Fibroblast of the aortic adventitia (primary cell): Measurements from ENCODE around the gene MAD1L1. TPM values are rescaled to one million over a fixed set of nuclear protein-coding genes. Genes with fewer than 3 reads are reported as not detected.
"Not testable (repeated sequence)": the region's sequence is repeated elsewhere in the genome, so short reads cannot be mapped to it uniquely, and the experiment has no call there.

Experiments used
- DNase-seq: peaks from one replicate; pipeline ENCODE4 v3.0.0-alpha.2; 2010; ENCODE audit warnings: low read depth
- H3K4me3 ChIP-seq: 2 replicates; pipeline ENCODE4 v1.5.1; 2011; ENCODE audit warnings: low read depth, mild to moderate bottlenecking, control low read depth, low read length, moderate library complexity
- total RNA-seq: library from RNA; depleted of rRNA; stranded (reverse); fragments of >200 nt; gene quantifications from 2 replicates; pipeline ENCODE4 v1.2.3, GENCODE V29; 2012; ENCODE audit warnings: low replicate concordance
- TF ChIP-seq, protein P1 (sequence below): IDR thresholded peaks from 2 replicates; pipeline ENCODE4 v1.5.1; 2011; ENCODE audit warnings: mild to moderate bottlenecking, low read length, control low read depth, inconsistent platforms; ENCODE audit not compliant: insufficient read depth

The MAD1L1 gene
- total RNA-seq, 1 donor: 22.9 TPM

DNA sequence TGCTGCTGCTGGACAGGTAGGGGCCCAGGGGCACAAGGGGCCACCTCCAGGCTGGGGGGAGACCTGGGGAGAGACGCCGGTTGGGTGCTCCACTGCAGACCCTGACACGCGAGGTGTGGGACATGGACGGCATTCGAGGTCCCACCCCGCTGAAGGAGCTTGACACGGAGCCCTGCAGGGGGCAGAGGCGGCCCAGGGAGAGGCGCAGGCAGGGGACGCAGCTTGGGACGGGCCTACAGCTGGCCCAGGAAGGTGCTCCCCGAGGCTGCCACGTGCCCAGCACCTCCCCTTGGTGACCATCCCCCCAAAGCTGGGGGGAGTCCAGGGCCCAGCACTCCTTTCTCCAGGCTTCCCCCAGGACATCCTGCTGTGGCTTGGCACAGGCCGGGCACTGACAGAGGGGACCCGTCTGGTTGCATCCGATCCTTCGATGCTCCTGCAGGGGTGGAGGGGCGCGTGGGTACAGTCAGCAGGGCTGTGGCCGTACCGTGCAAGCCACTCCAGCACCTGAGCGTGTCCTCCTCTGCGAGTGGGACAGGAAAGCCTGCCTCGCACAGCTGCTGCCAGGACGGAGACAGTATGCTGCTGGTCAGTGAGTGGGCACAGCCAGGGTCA is 388.3 kb downstream of the MAD1L1 start:
- TF ChIP-seq, protein P1, sequence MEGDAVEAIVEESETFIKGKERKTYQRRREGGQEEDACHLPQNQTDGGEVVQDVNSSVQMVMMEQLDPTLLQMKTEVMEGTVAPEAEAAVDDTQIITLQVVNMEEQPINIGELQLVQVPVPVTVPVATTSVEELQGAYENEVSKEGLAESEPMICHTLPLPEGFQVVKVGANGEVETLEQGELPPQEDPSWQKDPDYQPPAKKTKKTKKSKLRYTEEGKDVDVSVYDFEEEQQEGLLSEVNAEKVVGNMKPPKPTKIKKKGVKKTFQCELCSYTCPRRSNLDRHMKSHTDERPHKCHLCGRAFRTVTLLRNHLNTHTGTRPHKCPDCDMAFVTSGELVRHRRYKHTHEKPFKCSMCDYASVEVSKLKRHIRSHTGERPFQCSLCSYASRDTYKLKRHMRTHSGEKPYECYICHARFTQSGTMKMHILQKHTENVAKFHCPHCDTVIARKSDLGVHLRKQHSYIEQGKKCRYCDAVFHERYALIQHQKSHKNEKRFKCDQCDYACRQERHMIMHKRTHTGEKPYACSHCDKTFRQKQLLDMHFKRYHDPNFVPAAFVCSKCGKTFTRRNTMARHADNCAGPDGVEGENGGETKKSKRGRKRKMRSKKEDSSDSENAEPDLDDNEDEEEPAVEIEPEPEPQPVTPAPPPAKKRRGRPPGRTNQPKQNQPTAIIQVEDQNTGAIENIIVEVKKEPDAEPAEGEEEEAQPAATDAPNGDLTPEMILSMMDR: no peak
- H3K4me3 ChIP-seq: no peak overlapping the region
- no peak for DNase-seq

- TF ChIP-seq, protein P1: no peak
- no peak for DNase-seq
- H3K4me3 ChIP-seq: no peak overlapping the region
Observed at GRCh38 chr7:1843921-1844335, 388.8 kb downstream of the MAD1L1 start.

GRCh38 chr7:1843271-1843861 is 389.4 kb downstream of the MAD1L1 start:
- DNase-seq: no peak
- TF ChIP-seq, protein P1: no peak
- no peak overlapping the region for H3K4me3 ChIP-seq

DNA sequence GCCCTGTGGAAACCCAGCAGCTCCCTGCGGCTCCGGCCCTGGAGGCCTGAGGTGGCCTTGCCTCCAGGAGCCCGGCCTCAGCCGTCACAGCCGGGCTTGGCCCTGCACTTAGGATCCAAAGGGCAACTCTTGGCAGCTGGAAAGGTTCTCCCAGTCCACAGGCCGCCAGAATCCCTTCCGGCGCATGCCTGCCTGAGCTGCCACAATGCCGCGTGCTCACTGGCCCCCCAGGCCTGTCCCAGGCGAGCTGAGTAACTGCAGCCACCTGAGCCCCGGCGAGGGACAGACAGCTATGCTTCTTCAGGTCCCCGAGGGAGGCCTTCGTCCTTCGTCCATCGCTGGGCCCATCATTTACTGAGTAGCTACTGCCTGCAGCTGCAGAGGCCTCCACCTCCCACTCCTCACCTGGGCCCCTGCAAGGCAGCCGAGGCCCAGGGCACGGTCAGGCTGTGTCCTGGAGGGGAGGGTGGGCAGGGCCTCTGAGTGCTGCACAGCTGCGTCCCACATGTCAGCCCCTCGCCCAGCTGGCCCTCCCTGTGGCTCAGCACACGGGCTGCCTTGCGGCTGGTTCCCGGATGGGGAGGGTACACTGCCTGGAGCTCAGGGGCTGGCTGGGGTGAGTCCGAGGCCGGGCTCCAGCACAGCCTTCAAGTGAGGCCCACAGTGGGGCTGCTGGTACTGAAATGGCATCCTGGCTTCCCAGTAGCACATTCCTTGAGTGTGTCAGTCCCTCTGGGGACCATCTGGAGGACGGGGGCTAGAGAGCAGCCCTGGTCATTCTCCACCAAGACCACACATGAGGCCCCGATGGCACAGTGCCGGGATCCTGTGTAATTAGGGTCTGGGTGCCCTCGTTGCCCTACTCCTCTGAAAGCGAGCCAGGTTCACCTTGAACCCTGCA is 390.2 kb downstream of the MAD1L1 start:
- TF ChIP-seq, protein P1: no peak
- no peak for DNase-seq
- no peak overlapping the region for H3K4me3 ChIP-seq

GRCh38 chr7:1841286-1842021 is 391.3 kb downstream of the MAD1L1 start:
- not testable (repeated sequence) for H3K4me3 ChIP-seq, DNase-seq

DNA sequence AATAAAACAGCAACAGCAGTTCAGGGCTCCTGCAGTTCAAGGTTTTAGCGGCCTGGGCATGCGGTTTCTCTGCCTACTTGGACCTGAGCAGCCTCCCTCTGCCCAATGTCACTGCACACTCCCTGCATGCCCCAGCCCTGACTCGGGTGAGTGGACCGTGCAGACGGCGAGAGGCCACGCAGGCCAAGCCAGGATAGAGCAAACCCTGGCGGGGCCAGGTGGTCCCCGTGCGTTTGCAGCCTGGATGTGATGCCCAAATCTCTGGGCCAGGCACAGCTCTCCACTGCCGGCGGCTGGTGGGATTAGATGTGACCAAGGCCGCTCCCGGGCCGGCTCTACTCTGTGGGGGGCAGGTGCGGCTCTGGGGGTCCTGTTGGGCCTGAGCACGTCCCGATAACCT is 392.0 kb downstream of the MAD1L1 start:
- DNase-seq, H3K4me3 ChIP-seq: not testable (repeated sequence)

GRCh38 chr7:1839701-1840100 is 393.0 kb downstream of the MAD1L1 start:
- TF ChIP-seq, protein P1: no peak
- no peak for DNase-seq
- H3K4me3 ChIP-seq: no peak overlapping the region

- DNase-seq, H3K4me3 ChIP-seq: not testable (repeated sequence)
Observed at GRCh38 chr7:1838911-1839531, 393.7 kb downstream of the MAD1L1 start.

DNA sequence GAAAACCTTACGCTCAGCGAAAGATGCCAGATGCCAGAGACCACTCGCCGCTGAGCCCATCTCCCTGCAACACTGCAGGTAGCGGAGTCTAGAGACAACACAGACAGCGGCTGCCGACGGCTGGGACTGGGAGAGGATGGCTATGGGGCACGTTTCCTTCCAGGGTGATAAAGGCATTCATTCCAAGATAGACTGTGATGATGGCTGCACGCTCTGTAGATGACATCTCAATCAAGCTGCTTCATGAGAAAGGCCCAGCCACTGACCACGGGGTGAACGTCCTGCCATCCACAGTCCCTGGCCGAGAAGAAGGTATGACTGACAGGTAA is 394.2 kb downstream of the MAD1L1 start:
- DNase-seq, H3K4me3 ChIP-seq: not testable (repeated sequence)

- DNase-seq, H3K4me3 ChIP-seq: not testable (repeated sequence)
Observed at GRCh38 chr7:1837696-1838543, 394.8 kb downstream of the MAD1L1 start.
